ENCODE measurements around the gene GP5. TPM values are rescaled to one million over a fixed set of nuclear protein-coding genes. Genes with fewer than 3 reads are reported as not detected.
A peak's percentile ranks its signal among the peaks of the same experiment; 100 is the strongest.

The GP5 gene
- polyA plus RNA-seq, 12 donors, result 0.11 to 0.73 (median 0.22) TPM; not detected in 2

GRCh38 chr3:194399874-194400411, 877 bp upstream of the GP5 start:
- DNase-seq, result no peak

DNA sequence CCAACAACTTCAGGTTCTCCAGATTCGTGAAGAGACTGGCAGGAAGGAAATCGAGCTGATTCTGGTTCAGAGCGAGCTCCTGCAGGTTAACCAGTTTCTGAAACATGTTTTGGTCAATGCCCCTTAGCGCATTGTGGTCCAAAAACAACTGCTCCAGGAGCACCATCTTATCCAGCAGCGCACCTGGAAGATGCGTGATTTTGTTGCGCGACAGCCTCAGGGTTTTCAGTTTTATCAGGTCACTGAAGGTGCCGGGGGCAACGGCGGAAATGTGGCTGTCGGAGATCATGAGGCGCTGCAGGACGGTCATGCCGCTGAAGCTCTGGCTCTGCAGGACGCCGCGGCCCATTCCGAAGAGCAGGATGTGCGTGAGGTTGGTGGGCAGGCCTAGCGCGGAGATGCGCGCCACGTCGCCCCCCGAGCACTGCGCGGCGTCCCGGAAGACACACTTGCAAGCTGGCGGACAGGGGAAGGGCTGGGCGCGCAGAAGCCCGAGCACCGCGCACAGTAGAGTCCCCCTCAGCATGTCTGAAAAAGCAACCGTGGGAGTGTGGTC, 1.2 kb downstream of the GP5 start:
- no peak for DNase-seq

- no peak for DNase-seq
These were observed 2.0 kb downstream of the GP5 start for GRCh38 chr3:194396859-194397756.

- DNase-seq, result no peak
These were observed 2.6 kb downstream of the GP5 start for GRCh38 chr3:194396539-194396858.

- peak; percentile 62 for DNase-seq
These were observed 3.1 kb downstream of the GP5 start for GRCh38 chr3:194395778-194396538.

GRCh38 chr3:194395212-194395611, 3.9 kb downstream of the GP5 start:
- no peak for DNase-seq

- no peak for DNase-seq
These were observed 6.5 kb downstream of the GP5 start for GRCh38 chr3:194392576-194392975.

GRCh38 chr3:194390835-194391234, 8.2 kb downstream of the GP5 start:
- no peak for DNase-seq

DNA sequence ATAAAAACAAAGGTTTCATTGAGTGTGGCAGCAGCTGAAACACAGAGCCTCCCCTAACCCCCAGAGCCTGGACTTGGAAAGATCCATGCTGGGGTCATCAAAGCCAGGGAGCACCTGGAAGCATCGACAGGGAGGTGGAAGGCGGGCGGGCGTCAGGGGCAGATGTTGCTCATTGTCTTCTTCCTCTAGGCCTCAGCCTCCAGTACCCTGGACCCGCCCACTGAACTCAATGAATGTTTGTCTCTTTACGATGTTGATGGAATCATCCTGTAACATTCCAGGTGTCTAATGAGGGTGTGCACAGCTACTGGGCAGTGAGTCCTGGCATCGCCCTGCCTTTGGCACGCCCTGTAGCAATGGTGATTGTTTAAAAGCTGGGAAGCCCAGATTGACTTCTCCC, 9.8 kb downstream of the GP5 start:
- DNase-seq, result no peak

GRCh38 chr3:194387926-194388418, 11.1 kb downstream of the GP5 start:
- DNase-seq, result no peak

- DNase-seq, result no peak
These were observed 11.8 kb downstream of the GP5 start for GRCh38 chr3:194387276-194387675.

- no peak for DNase-seq
These were observed 12.4 kb downstream of the GP5 start for GRCh38 chr3:194386648-194387047.

- DNase-seq, result no peak
These were observed 13.0 kb downstream of the GP5 start for GRCh38 chr3:194386066-194386465.

DNA sequence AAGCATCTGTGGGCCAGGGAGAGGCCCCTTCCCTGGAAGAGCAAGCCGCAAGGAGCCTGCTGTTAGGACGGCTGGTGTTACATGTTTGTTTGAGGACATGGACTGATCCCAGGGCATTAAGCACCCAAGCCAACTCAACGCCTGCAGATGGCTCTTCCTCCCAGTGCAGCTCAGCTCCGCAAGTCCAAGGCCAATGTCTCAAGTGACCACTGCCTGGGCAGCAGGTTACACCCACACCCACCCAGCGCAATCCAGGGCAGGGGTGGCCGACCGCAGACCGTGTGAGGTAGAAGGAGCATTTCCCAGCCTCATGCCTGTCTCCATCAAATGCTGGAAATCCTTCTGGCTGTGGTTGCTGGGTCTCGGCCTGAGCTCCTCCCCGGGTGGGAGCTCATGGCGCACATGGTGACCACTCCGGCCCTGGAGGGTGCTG, 14.5 kb downstream of the GP5 start:
- no peak for DNase-seq

DNA sequence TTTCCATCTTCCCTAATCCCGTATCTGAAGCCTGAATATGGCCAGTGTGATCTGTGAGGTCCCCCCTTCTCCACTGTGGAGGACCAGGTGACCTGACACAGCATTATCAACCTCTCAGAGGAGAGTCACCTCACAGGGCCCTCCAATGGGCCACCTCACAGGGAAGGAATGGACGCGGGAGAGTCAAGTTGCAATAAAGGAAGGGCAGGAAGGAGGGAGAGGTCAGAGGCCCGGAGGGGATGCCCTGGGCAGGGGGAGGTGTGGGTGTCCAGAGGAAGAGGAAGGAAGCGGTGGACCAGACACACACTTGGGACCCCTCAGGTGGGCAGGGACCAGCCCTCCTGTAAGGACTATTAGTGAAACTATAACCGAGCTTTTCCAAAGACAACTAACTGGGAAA, 14.9 kb downstream of the GP5 start:
- DNase-seq, result no peak

GRCh38 chr3:194383276-194383940, 15.7 kb downstream of the GP5 start:
- DNase-seq, result no peak

DNA sequence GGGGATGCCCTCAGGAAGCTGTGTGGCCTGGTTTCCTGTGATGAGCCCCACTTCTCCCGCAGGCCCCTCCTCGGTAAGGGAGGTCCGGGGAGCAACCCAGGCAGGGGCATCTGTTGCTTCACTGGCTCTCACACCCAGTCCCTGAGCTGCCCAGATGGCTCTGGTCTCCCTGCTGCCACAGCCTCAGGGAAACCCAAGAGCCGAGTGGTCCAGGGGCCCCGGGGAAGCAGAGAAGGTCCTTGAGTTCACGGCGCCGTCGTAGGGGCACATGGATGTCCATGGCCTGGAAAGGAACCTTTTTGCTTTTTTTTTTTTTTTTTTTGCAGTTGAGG, 16.2 kb downstream of the GP5 start:
- no peak for DNase-seq

DNA sequence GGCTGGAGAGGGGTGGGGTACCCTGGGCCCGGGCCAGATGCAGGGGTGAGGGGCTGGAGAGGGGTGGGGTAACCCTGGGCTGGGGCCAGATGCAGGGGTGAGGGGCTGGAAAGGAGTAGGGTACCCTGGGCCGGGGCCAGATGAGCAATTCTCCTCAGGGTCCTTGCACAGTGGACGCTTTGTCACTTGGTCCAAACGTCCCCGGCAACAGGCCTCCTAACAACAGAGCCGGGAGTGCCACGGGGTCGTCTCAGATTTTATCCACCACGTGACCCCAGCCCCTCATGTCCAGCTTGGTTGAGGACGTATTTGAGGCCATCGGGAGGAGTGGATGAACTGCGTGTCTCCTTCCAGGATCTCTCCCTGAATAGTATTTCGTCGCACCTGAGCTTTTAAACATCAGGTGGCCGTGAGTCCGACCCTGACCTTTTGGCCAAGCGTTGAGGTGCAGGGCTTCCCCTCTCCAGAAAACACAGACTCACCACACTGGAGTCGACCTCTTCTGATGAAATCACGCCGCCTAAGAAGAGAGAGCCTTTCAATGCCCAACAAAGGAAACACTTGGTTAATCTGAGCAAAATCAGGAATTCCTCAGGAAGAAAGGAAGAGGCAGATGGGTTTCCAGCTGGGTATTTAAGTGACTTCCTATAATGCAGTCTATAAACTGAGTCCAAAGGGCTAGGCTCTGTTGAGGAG, 16.7 kb downstream of the GP5 start:
- no peak for DNase-seq

DNA sequence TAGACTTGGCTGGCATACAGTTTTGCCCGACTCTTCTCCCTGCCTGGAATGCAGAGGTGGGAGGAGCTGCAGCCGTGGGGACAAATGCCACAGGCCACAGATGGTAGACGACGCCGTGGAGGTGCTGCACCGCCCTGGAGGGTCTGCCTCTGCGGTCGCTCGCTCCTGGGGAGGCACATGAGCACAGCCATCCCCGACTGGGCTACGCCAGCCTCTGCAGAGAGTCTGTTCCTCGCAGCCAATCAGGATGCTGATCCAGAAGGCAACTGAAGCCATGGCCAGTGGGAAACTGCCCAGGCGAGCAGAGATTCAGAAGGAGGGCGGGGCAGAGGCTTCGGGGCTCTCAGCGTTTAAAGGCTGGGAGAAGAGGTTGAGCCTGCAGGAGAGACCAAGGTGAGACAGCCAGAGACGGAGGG, 17.6 kb downstream of the GP5 start:
- no peak for DNase-seq

DNA sequence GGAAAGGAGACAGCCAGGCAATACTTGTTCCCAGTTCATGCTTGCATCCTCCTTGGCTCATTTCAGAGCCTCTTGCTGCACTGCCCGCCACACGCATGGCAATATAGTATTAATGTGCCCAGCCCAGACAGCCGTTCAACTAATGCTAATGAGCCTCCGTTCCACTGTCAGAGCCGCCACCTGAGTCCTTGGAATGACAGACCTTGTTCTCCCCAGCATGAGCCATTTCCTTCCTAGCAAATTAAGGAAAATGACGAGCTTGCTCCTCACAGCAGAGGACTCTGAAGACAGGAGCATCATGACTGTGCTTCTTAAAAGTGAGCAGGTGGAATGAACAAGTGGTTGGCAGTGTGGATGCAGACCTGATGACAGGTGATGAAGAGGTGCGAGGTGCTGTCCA, 18.7 kb downstream of the GP5 start:
- no peak for DNase-seq

DNA sequence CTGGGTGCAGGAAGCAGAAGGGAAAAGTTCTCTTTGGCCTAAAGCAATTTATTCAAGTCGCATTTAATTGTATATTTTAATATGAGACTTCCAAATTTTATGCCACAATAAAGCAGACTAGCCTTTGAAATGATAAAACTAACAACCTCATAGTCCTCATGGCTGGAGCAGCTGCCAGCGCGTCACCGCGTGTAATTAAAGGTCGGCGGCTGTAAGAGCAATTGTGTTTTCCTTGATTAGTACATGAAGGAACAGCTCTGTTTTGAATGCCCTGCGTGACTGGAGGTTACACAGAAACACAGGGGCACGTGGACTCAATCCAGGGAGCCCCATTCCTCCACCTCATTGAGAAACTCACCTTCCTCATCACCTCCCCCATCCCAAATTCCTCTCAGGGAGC, 19.4 kb downstream of the GP5 start:
- DNase-seq, result no peak

Data from muscle of arm (tissue), 12 donors.